HL-60 (cell line): ENCODE results near the gene TMEM130.

ENCODE experiments used
- DNase-seq, 2 experiments: peaks; one replicate each; pipeline ENCODE4 v3.0.0-alpha.2; 2010 to 2020; ENCODE audit warnings: low read depth in 1 of 2, low spot score in 1 of 2
- H3K27ac ChIP-seq: fragments of 250-450 bp; sonication (Bioruptor Pico); replicated peaks from 2 replicates; pipeline ENCODE4 v1.5.1; 2020; ENCODE audit warnings: mild to moderate bottlenecking, moderate library complexity
- H3K27me3 ChIP-seq: fragments of 250-450 bp; sonication (Bioruptor Pico); 2 replicates; pipeline ENCODE4 v1.5.1; 2021; ENCODE audit warnings: mild to moderate bottlenecking, moderate library complexity; ENCODE audit not compliant: insufficient read depth, poor library complexity, severe bottlenecking
- H3K4me3 ChIP-seq: replicated peaks from 2 replicates; pipeline ENCODE4 v1.5.1; 2011; ENCODE audit warnings: mild to moderate bottlenecking, control low read depth, low read length; ENCODE audit not compliant: insufficient read depth
- CTCF ChIP-seq: IDR thresholded peaks from one replicate; pipeline ENCODE4 v1.5.1; 2011; ENCODE audit warnings: low read length, control low read depth, inconsistent platforms; ENCODE audit not compliant: insufficient read depth
- GABPA ChIP-seq: IDR thresholded peaks from 2 replicates; pipeline ENCODE4 v1.6.1; 2012; ENCODE audit warnings: low read depth
- POLR2AphosphoS5 ChIP-seq: IDR thresholded peaks from 2 replicates; pipeline ENCODE4 v1.6.1; 2012; ENCODE audit warnings: low read depth
- REST ChIP-seq: IDR thresholded peaks from 2 replicates; pipeline ENCODE4 v1.6.1; 2012; ENCODE audit warnings: low read depth; ENCODE audit not compliant: insufficient replicate concordance
- SPI1 ChIP-seq: IDR thresholded peaks from 2 replicates; pipeline ENCODE4 v1.6.1; 2012; ENCODE audit warnings: low read depth, mild to moderate bottlenecking, borderline replicate concordance

Gene TMEM130

GRCh38 chr7:98913026-98913425 is 43.2 kb upstream of the TMEM130 start:
- no peak overlapping the region for H3K27ac ChIP-seq
- no peak for DNase-seq

GRCh38 chr7:98911916-98912315 is 42.1 kb upstream of the TMEM130 start:
- no peak overlapping the region for H3K4me3 ChIP-seq
- TF ChIP-seq REST (no peak), CTCF (no peak), SPI1 (no peak), POLR2AphosphoS5 (no peak), GABPA (no peak)
- no peaks in the 10 kb centered on the region for H3K27me3 ChIP-seq
- H3K27ac ChIP-seq = no peak overlapping the region
- DNase-seq = no peak

More at GRCh38 chr7:98913026-98913425, 43.2 kb upstream of the TMEM130 start:
- Histone ChIP-seq H3K4me3 (no peak overlapping the region), H3K27me3 (no peaks in the 10 kb centered on the region)
- TF ChIP-seq GABPA = no peak
- TF ChIP-seq CTCF = no peak
- TF ChIP-seq REST = no peak
- no peak for TF ChIP-seq SPI1
- TF ChIP-seq POLR2AphosphoS5 = no peak

- TF ChIP-seq GABPA (no peak), CTCF (no peak), REST (no peak), POLR2AphosphoS5 (no peak), SPI1 (no peak)
- no peaks in the 10 kb centered on the region for H3K27me3 ChIP-seq
- no peak overlapping the region for H3K4me3 ChIP-seq
- no peak for DNase-seq
- H3K27ac ChIP-seq = no peak overlapping the region
Measured at GRCh38 chr7:98910427-98910826, 40.6 kb upstream of the TMEM130 start.
